ENCODE results near the gene KLF15. TPM values are rescaled to one million over a fixed set of nuclear protein-coding genes. Genes with fewer than 3 reads are reported as not detected.

Gene KLF15
- total RNA-seq, 1 donor from 2014 or later = 25.3 TPM

- Histone ChIP-seq H3K36me3 (peaks cover 0 to 8% of the 10 kb centered on the region in 2 donors), H3K4me3 (no peak overlapping the region), H3K4me1 (peaks cover 21% of the 10 kb centered on the region), H3K27me3 (no peaks in the 10 kb centered on the region), H3K27ac (no peak overlapping the region), H3K9me3 (no peaks in the 10 kb centered on the region)
- TF ChIP-seq POLR2AphosphoS5 (IDR thresholded peaks at IDR 0.05; ENCODE audit: insufficient read depth in 1 of 2, low read depth in 1 of 2) = no peak
- TF ChIP-seq CTCF (IDR thresholded peaks at IDR 0.05) = no peak
- no peak for TF ChIP-seq POLR2A (IDR thresholded peaks at IDR 0.05)
- no peak for DNase-seq (ENCODE audit: extremely low spot score in 2 of 2)
- intact Hi-C loops (cut with DNase I) = loop anchor here (10.0 kb wide), 2 partner anchors 86 to 124 kb away; partner anchors contain the start of gene ZXDC
Measured at GRCh38 chr3:126350502-126351085, 6.6 kb downstream of the KLF15 start.

- no peaks in the 10 kb centered on the region for H3K27me3 ChIP-seq
- no peak overlapping the region for H3K27ac ChIP-seq
- peaks cover 14% of the 10 kb centered on the region for H3K4me1 ChIP-seq
- no peaks in the 10 kb centered on the region for H3K9me3 ChIP-seq
- no peak overlapping the region for H3K4me3 ChIP-seq
- DNase-seq (ENCODE audit: extremely low spot score in 2 of 2) = no peak
- no peak for TF ChIP-seq POLR2A (IDR thresholded peaks at IDR 0.05)
- no peak for TF ChIP-seq POLR2AphosphoS5 (IDR thresholded peaks at IDR 0.05; ENCODE audit: insufficient read depth in 1 of 2, low read depth in 1 of 2)
- no peak for TF ChIP-seq CTCF (IDR thresholded peaks at IDR 0.05)
- peaks cover 0 to 10% of the 10 kb centered on the region in 2 donors for H3K36me3 ChIP-seq
- intact Hi-C loops (cut with DNase I) = loop anchor here (10.0 kb wide), 2 partner anchors 85 to 125 kb away; partner anchors contain the start of gene ZXDC
Measured at GRCh38 chr3:126349611-126350501, 7.4 kb downstream of the KLF15 start.

GRCh38 chr3:126349071-126349470 is 8.1 kb downstream of the KLF15 start:
- Histone ChIP-seq H3K27ac (no peak overlapping the region), H3K36me3 (peaks cover 0 to 10% of the 10 kb centered on the region in 2 donors), H3K9me3 (no peaks in the 10 kb centered on the region), H3K4me1 (peaks cover 6% of the 10 kb centered on the region), H3K4me3 (no peak overlapping the region), H3K27me3 (no peaks in the 10 kb centered on the region)
- intact Hi-C loops (cut with DNase I) = no loop called here
- DNase-seq (ENCODE audit: extremely low spot score in 2 of 2) = no peak
- TF ChIP-seq POLR2A (IDR thresholded peaks at IDR 0.05) (no peak), POLR2AphosphoS5 (IDR thresholded peaks at IDR 0.05; ENCODE audit: insufficient read depth in 1 of 2, low read depth in 1 of 2) (no peak), CTCF (IDR thresholded peaks at IDR 0.05) (no peak)

GRCh38 chr3:126348308-126348920 is 8.8 kb downstream of the KLF15 start:
- H3K4me1 ChIP-seq = peaks cover 11% of the 10 kb centered on the region
- TF ChIP-seq CTCF (IDR thresholded peaks at IDR 0.05) = no peak
- no peak for TF ChIP-seq POLR2A (IDR thresholded peaks at IDR 0.05)
- TF ChIP-seq POLR2AphosphoS5 (IDR thresholded peaks at IDR 0.05; ENCODE audit: insufficient read depth in 1 of 2, low read depth in 1 of 2) = no peak
- no peak overlapping the region for H3K27ac ChIP-seq
- peaks cover 0 to 10% of the 10 kb centered on the region in 2 donors for H3K36me3 ChIP-seq
- intact Hi-C loops (cut with DNase I) = no loop called here
- DNase-seq (ENCODE audit: extremely low spot score in 2 of 2) = no peak
- H3K4me3 ChIP-seq = no peak overlapping the region
- no peaks in the 10 kb centered on the region for H3K9me3 ChIP-seq
- no peaks in the 10 kb centered on the region for H3K27me3 ChIP-seq

All from vagina (tissue), 2 donors.